ENCODE data around the gene GLUD1.
"Not testable (repeated sequence)": the region's sequence is repeated elsewhere in the genome, so short reads cannot be mapped to it uniquely, and the experiment has no call there.

The GLUD1 gene

GRCh38 chr10:87105446-87106124 lies 10.9 kb upstream of the GLUD1 start:
- ATAC-seq: no peak
- TF ChIP-seq TSHZ2 (CRISPR knock-in tag; IDR thresholded peaks at IDR 0.05) (no peak), SNAI2 (CRISPR knock-in tag; IDR thresholded peaks at IDR 0.05) (no peak), ISL1 (CRISPR knock-in tag; IDR thresholded peaks at IDR 0.05) (no peak)

- ATAC-seq: not testable (repeated sequence)
These were observed 10.1 kb upstream of the GLUD1 start for GRCh38 chr10:87104727-87105126.

- no peak for ATAC-seq
- no peak for TF ChIP-seq ZNF70 (CRISPR knock-in tag; IDR thresholded peaks at IDR 0.05)
- TF ChIP-seq OSR1 (CRISPR knock-in tag; IDR thresholded peaks at IDR 0.05): no peak
- no peak for TF ChIP-seq TOX (CRISPR knock-in tag; IDR thresholded peaks at IDR 0.05; ENCODE audit: borderline replicate concordance)
- no peak for TF ChIP-seq RARB (CRISPR knock-in tag; IDR thresholded peaks at IDR 0.05)
- TF ChIP-seq PPARA (CRISPR knock-in tag; IDR thresholded peaks at IDR 0.05; ENCODE audit: borderline replicate concordance): no peak
- no peak for TF ChIP-seq PATZ1 (CRISPR knock-in tag; IDR thresholded peaks at IDR 0.05; ENCODE audit: borderline replicate concordance)
- TF ChIP-seq BACH2 (CRISPR knock-in tag; IDR thresholded peaks at IDR 0.05; ENCODE audit: borderline replicate concordance): no peak
- TF ChIP-seq ZFP3 (CRISPR knock-in tag; IDR thresholded peaks at IDR 0.05): no peak
- no peak for TF ChIP-seq CREB5 (CRISPR knock-in tag; IDR thresholded peaks at IDR 0.05; ENCODE audit: low read depth)
These were observed 7.4 kb upstream of the GLUD1 start for GRCh38 chr10:87101996-87102395.

- TF ChIP-seq ESRRG (CRISPR knock-in tag; IDR thresholded peaks at IDR 0.05) (0 out of 2 replicates have a peak, but pooled peaks have one; percentile 6), POU6F1 (CRISPR knock-in tag; IDR thresholded peaks at IDR 0.05; ENCODE audit: borderline replicate concordance, low read depth) (no peak), OSR1 (CRISPR knock-in tag; IDR thresholded peaks at IDR 0.05) (no peak), ARNTL (CRISPR knock-in tag; IDR thresholded peaks at IDR 0.05; ENCODE audit: borderline replicate concordance, low read depth) (no peak), SNAI2 (CRISPR knock-in tag; IDR thresholded peaks at IDR 0.05) (no peak), TOX (CRISPR knock-in tag; IDR thresholded peaks at IDR 0.05; ENCODE audit: borderline replicate concordance) (no peak), GLIS3 (CRISPR knock-in tag; IDR thresholded peaks at IDR 0.05) (no peak), PPARA (CRISPR knock-in tag; IDR thresholded peaks at IDR 0.05; ENCODE audit: borderline replicate concordance) (no peak), TSHZ2 (CRISPR knock-in tag; IDR thresholded peaks at IDR 0.05) (peak; percentile 57; the same call in 1 of the 2 replicates)
- peak; percentile 82 for ATAC-seq
These were observed 748 bp upstream of the GLUD1 start for GRCh38 chr10:87095236-87095945.

Measured in SK-N-SH treated with all-trans-retinoic acid at 6 μM for 48 hours (cell line).